Coronary artery (tissue), 2 donors: Measurements from ENCODE around the gene FHIT.

ENCODE experiments used
- DNase-seq: peaks from one replicate; pipeline ENCODE4 v3.0.0-alpha.2; 2017; ENCODE audit warnings: low spot score
- H3K27ac ChIP-seq, 2 donors: fragments of 200-600 bp; sonication (generic); one replicate each; pipeline ENCODE4 v1.5.1; 2016 to 2019
- H3K4me3 ChIP-seq: fragments of 200-600 bp; sonication (generic); 2 replicates; pipeline ENCODE4 v1.5.1; 2016; ENCODE audit warnings: mild to moderate bottlenecking, moderate library complexity
- TF ChIP-seq, protein P1 (sequence below): fragments of 200-600 bp; sonication (generic); IDR thresholded peaks from one replicate; pipeline ENCODE4 v1.5.1; 2019; ENCODE audit warnings: antibody characterized with exemption

FHIT gene

GRCh38 chr3:60617188-60617587 lies 634.1 kb downstream of the FHIT start:
- TF ChIP-seq, protein P1, sequence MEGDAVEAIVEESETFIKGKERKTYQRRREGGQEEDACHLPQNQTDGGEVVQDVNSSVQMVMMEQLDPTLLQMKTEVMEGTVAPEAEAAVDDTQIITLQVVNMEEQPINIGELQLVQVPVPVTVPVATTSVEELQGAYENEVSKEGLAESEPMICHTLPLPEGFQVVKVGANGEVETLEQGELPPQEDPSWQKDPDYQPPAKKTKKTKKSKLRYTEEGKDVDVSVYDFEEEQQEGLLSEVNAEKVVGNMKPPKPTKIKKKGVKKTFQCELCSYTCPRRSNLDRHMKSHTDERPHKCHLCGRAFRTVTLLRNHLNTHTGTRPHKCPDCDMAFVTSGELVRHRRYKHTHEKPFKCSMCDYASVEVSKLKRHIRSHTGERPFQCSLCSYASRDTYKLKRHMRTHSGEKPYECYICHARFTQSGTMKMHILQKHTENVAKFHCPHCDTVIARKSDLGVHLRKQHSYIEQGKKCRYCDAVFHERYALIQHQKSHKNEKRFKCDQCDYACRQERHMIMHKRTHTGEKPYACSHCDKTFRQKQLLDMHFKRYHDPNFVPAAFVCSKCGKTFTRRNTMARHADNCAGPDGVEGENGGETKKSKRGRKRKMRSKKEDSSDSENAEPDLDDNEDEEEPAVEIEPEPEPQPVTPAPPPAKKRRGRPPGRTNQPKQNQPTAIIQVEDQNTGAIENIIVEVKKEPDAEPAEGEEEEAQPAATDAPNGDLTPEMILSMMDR, result no peak
- Histone ChIP-seq H3K27ac (no peak overlapping the region), H3K4me3 (no peak overlapping the region)
- no peak for DNase-seq

DNA sequence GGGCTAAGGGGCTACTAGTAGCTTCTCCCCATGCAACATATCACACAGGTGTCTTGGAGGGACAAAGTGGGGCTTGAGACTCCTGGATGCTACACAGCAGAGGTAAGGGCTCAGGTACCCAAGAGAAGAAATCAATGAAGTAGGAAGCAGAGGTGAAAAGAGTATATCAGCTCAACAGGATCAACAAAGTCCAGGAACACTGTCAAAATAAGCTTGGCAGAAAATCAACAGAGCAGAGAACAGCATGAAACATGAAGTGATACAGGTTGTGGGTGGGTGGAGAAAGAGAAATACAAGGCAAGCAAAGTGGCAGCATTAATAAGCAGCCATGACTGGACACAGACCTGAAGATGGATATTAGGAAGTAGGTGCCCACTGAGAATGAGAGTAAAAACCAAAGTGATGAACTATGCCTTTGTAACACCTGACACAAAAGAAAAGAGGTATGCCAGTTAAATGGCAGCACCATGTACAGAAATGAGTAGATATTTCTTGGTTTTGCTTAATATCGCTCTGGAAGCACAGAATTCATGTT lies 637.4 kb downstream of the FHIT start:
- no peak for DNase-seq
- TF ChIP-seq, protein P1, result no peak
- Histone ChIP-seq H3K27ac (no peak overlapping the region), H3K4me3 (no peak overlapping the region)

DNA sequence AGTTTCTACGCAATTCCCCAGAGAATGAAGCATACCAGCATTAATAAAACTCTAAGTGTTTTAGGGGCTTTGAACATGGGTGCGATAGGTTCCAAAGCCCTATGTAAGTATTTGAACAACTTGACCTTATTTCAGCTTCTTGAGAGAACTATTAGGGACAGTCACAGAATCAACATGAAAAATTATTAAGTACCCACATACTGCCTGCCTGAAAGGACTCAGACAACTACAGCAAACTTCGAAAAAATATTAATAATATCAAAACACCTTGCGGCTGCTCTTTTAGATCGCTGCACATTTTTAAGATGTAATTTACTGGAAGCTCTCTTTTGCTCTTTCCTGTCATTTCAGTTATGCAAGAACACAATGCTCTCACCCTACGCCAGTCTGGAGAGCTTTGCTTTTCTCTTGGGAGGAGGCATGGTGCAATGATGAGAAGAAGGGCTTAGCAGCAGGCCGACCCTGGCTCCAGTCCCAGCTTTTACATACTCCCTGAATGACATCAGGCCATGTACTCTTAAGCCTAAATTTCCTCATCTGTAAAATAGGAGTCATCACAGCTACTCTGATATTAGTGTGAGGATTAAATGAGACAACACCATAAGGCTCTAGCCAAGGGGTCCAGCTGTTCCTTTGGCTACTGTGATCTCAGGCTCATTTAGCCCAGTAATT lies 640.7 kb downstream of the FHIT start:
- TF ChIP-seq, protein P1, result no peak
- DNase-seq, result peak; percentile 75
- no peak overlapping the region for H3K27ac ChIP-seq
- H3K4me3 ChIP-seq, result no peak overlapping the region

DNA sequence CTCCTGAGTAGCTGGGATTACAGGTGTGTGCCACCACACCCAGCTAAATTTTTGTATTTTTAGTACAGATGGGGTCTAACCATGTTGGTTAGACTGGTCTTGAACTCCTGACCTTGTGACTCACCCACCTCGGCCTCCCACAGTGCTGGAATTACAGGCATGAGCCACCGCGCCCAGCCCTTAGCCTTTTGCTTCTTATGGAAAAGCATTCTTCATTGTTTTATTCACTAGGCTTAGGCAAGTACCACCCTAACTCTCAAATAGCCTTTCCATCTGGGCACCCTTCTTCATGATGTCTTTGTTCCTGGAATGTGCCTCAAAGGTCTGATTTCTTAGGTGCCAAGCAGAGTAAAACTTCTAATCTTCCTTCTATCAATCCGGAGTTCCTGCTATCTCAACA lies 641.8 kb downstream of the FHIT start:
- no peak for DNase-seq
- Histone ChIP-seq H3K4me3 (no peak overlapping the region), H3K27ac (no peak overlapping the region)
- TF ChIP-seq, protein P1, result no peak

DNA sequence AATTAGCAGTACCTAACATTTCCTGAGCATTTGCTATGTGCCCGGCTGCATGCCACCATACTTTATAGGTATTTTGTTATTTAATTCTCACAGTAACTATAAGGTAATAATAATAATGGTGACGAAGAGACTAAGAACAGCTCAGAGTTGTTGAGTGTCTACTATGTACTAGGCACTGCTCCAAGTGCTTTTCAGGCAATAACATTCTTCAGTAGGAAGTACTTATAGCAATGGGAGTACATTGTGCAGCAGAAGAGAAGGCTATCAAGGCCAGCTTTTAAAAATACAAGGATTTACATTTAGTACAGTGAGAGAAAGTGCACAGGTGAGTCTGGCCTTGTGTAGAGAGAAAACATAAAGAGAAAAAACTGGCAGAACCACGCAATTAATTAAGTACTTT lies 647.4 kb downstream of the FHIT start:
- Histone ChIP-seq H3K27ac (no peak overlapping the region), H3K4me3 (no peak overlapping the region)
- DNase-seq, result no peak
- TF ChIP-seq, protein P1, result no peak

DNA sequence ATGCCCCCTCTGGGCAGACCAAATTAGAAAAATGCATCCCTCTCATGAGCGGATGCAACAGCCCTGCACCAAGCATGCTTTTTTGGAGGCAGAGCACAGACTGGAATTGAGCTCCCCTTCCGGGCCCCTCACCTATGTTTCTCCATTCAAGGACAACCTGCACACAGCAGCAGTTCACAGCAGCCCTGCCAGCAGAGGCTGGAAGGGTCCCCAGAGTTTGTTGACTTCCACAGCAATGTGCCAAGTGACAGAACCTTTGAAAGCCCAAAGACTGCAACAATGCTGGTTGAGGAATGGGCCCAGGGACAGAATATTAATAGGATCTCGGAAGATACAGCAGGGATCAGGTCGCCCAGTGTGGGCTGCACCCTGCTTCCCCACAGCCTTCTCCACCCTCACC lies 650.4 kb downstream of the FHIT start:
- DNase-seq, result no peak
- TF ChIP-seq, protein P1, result no peak
- H3K4me3 ChIP-seq, result no peak overlapping the region
- H3K27ac ChIP-seq, result no peak overlapping the region

DNA sequence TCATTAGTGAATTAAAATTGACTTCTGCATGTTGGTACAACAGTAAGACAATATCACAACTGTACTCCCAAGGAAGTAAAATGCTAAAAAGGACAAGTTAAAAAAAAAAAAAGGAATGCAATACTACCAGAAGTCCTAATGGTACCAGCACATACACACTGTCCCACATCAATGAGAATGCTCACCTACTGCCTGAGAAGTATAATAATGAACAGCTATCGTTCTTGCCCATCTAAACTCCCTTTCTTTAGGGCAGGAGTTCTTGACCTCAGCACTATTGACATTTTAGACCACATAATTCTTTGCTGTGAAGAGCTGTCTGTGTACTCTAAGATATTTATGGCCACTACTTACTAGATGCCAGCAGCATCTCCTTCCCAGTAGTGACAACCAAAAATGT lies 651.7 kb downstream of the FHIT start:
- no peak overlapping the region for H3K4me3 ChIP-seq
- TF ChIP-seq, protein P1, result no peak

More for the DNA sequence above, 651.7 kb downstream of the FHIT start:
- DNase-seq, result no peak
- H3K27ac ChIP-seq, result no peak overlapping the region
